A673 (cell line): ENCODE results near the gene PGF.

Source experiments
- EZH2 ChIP-seq: fragments of 200-600 bp; sonication (generic); IDR thresholded peaks from 2 replicates; pipeline ENCODE4 v1.6.1; 2017; ENCODE audit warnings: borderline replicate concordance, low read depth, mild to moderate bottlenecking, mixed read lengths, antibody characterized with exemption, low read length; ENCODE audit not compliant: poor library complexity, severe bottlenecking
- TF ChIP-seq, protein P1 (sequence below): fragments of 300-800, 200-600 bp; sonication (generic); conservative IDR thresholded peaks from 2 replicates; pipeline ENCODE4 v1.5.1; 2017; ENCODE audit warnings: low read depth, mild to moderate bottlenecking, antibody characterized with exemption, low read length, moderate library complexity, mixed read lengths

DNA sequence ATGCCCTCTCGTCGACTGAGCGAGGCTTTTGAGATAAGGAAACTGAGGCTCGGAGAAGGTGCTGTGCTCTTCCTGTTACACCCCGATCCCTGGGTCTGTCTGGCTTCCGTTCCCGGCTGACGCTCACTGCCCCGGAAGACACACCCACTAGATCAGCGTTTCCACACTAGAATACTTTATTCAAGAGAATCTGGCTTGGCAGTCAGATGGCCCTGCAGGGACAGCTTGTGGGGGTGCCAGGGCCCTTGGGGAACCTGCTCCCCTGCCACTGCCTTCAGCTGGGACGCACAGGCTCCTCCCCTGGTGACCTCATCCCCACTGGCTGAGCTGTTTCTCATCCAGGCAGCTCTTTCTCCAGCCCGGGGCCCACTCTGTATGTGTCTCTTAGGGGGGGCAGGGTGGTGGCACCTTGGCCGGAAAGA is 13.7 kb downstream of the PGF start:
- TF ChIP-seq EZH2: no peak
- TF ChIP-seq, protein P1, sequence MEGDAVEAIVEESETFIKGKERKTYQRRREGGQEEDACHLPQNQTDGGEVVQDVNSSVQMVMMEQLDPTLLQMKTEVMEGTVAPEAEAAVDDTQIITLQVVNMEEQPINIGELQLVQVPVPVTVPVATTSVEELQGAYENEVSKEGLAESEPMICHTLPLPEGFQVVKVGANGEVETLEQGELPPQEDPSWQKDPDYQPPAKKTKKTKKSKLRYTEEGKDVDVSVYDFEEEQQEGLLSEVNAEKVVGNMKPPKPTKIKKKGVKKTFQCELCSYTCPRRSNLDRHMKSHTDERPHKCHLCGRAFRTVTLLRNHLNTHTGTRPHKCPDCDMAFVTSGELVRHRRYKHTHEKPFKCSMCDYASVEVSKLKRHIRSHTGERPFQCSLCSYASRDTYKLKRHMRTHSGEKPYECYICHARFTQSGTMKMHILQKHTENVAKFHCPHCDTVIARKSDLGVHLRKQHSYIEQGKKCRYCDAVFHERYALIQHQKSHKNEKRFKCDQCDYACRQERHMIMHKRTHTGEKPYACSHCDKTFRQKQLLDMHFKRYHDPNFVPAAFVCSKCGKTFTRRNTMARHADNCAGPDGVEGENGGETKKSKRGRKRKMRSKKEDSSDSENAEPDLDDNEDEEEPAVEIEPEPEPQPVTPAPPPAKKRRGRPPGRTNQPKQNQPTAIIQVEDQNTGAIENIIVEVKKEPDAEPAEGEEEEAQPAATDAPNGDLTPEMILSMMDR: no peak
